HG03175 (cell line): ENCODE data around the gene OTUB1.

Experiments
- ATAC-seq: cut with Tn5 transposase; IDR thresholded peaks from one replicate; pipeline ENCODE4 v1.9.1; 2021; ENCODE audit warnings: mild to moderate bottlenecking, moderate library complexity; ENCODE audit not compliant: unreplicated experiment

Gene OTUB1

GRCh38 chr11:64003807-64004589, 17.8 kb downstream of the OTUB1 start:
- ATAC-seq: no peak

- no peak for ATAC-seq
Observed at GRCh38 chr11:64004590-64004984, 18.3 kb downstream of the OTUB1 start.

- ATAC-seq: no peak
Observed at GRCh38 chr11:64005691-64006090, 19.5 kb downstream of the OTUB1 start.

- ATAC-seq: no peak
Observed at GRCh38 chr11:64006398-64006797, 20.2 kb downstream of the OTUB1 start.

- ATAC-seq: no peak
Observed at GRCh38 chr11:64007160-64007628, 21.0 kb downstream of the OTUB1 start.

- ATAC-seq: no peak
Observed at GRCh38 chr11:64007629-64008282, 21.5 kb downstream of the OTUB1 start.

- ATAC-seq: no peak
Observed at GRCh38 chr11:64008283-64008913, 22.2 kb downstream of the OTUB1 start.

- ATAC-seq: no peak
Observed at GRCh38 chr11:64008914-64009633, 22.8 kb downstream of the OTUB1 start.

GRCh38 chr11:64009710-64010109, 23.5 kb downstream of the OTUB1 start:
- ATAC-seq: no peak

- ATAC-seq: no peak
Observed at GRCh38 chr11:64010783-64011182, 24.5 kb downstream of the OTUB1 start.

GRCh38 chr11:64011371-64011770, 25.1 kb downstream of the OTUB1 start:
- ATAC-seq: no peak

GRCh38 chr11:64013141-64013896, 27.1 kb downstream of the OTUB1 start:
- no peak for ATAC-seq

- ATAC-seq: no peak
Observed at GRCh38 chr11:64014356-64014755, 28.1 kb downstream of the OTUB1 start.

- ATAC-seq: no peak
Observed at GRCh38 chr11:64015510-64015909, 29.3 kb downstream of the OTUB1 start.

GRCh38 chr11:64015935-64016845, 30.0 kb downstream of the OTUB1 start:
- no peak for ATAC-seq

GRCh38 chr11:64017945-64018224, 31.6 kb downstream of the OTUB1 start:
- no peak for ATAC-seq

- ATAC-seq: no peak
Observed at GRCh38 chr11:64018310-64018709, 32.1 kb downstream of the OTUB1 start.

- no peak for ATAC-seq
Observed at GRCh38 chr11:64019106-64020037, 33.1 kb downstream of the OTUB1 start.
